Putamen (tissue), 1 donor: ENCODE results near the gene OSM.

Experiments used
- DNase-seq: peaks from one replicate; pipeline ENCODE4 v3.0.0-alpha.2; 2016; ENCODE audit warnings: low spot score

OSM gene

DNA sequence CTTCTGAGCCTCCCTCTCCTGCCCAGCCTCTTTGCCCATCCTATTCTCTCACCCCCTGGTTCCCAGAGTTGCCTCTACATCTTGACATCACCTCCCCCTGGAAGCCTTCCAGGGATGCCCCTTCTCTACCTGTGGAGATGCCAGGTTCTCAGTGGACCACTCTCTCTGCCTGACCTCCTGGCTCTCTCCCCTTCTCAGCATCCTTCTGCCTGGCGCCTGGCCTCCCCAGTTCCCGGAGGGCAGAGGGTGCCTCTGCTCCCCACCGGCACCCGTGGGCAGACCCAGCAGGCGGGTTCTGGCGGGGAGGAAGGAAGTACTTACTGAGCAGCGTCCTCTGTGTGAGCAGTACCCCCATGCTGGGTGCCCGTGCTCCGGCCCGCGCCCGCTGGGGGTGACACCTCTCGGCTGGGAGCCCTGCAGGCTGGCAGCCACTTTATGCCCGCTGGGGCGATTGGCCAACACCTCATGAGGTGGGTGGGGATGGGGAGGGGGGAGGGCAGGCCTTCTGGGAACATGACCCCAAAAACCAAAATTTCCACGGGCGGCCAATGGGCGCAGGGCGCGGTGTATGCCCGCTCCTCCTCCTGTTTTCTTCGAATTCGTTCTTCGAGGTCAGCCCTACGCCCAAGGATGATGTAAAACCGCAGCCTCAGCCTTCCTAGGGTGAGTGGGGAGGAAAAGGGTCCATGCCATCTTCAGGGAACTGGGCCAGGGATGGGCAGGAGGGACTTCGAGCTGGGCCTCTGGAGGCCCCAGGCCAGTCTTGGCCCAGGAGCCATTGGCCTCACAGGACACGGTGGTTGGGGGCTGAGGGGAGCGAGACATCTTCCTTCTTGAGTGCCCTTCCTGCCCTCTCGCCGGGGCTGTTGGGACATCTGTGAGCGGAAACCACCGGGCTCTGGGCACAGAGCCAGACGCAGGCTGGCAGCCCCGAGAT lies at the start of gene OSM:
TSS of gene OSM (minus strand) at position 407 of the 937 bp plus-strand sequence. CDS start at position 355, 52 bp downstream.
- no peak for DNase-seq

DNA sequence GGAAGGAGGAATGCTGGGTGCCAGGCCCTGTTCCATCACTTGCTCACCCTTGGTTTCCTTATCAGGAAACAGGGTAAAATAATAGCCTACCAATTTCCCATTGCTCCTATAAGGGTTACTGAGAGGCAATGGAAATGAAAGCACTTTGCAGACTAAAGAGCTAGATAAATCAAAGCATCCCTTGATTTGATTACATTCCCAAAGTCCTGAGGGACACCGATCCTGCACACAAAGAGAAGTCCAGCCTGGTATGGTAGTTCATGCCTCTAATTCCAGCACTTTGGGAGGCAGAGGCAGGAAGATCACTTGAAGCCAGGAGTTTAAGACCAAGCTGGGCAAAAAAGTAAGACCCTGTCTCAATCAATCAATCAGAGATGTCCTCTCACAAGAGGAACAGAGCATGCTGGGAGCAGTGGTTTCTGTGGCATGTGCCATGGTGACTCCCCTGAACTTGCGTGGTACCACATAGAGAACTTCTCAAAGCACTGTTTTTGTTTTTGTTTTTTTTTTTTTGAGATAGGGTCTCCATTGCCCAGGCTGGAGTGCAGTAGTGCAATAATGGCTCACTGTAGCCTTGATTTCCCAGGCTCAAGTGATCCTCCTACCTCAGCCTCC lies 49.4 kb upstream of the OSM start:
- DNase-seq = no peak

DNA sequence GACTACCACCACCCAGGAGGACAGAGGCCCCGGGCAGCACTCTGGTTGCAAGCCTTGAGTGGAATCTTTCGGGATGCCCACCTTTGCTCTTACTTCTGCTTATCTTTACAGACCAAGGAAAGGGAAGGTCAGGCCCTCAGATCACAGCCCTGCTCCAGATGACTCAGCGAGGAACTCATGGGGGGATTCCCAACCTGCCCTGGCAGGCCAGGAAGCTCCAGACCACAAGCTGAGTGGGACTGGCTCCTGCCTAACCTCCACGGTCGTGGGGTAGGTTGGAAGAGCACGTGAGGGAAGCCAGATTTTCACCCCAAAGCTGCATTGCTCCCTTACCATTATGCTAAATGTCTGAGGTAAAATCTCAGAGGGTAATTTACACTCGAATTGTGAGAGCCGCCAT lies 48.3 kb upstream of the OSM start:
- DNase-seq = no peak

DNA sequence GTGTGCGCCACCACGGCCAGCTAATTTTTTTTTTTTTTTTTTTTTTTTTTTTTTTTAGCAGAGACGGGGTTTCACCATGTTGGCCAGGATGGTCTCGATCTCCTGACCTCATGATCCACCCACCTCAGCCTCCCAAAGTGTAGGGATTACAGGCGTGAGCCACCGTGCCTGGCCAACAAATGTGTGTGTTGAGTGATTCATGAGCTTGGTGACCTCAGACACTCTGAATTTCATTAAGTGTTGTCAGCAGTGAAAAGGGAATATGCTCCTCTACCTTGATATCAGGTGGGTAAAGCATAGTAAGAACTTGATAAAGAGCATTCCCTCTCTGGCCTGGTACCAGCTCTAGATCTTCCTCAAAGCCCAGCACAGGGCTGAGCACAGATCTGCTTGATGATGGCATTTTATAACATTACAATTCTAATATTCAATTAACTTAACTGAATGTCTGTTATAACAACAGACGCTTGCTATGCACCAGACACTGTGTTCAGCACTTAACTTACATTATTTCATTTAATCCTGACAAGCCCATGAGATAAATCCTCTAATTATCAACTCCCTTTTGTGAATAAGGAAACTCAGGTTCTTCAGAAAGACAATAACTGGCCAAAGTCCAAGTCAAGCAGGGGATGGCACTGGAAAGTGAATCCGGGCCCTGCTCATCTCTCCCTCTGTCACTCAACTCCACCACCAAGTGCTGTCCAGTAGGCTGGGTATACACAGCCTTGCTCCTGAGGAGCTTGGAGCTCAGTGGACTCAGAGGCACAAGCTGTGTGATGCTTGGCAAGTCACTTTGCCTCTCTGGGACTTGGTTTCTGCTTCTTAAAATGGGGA lies 47.1 kb upstream of the OSM start:
- DNase-seq = no peak

DNA sequence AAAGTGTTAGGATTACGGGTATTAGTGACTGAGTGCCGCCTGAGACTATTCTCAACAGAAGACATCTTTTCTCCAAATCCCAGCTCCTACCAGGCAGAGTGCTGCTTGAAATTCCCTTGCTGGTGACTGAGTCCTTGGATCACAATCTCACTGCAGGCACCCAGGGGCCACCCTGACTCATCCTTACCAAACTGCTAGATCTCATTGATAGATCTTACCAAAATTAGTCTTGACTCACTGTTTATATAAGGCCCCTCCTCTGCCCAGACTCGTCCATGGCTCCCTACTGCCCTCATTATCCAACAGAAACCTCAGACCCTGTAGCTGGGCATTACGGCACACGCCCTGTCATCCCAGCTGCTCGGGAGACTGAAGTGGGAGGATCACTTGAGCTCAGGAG lies 45.4 kb upstream of the OSM start:
- DNase-seq = no peak

DNA sequence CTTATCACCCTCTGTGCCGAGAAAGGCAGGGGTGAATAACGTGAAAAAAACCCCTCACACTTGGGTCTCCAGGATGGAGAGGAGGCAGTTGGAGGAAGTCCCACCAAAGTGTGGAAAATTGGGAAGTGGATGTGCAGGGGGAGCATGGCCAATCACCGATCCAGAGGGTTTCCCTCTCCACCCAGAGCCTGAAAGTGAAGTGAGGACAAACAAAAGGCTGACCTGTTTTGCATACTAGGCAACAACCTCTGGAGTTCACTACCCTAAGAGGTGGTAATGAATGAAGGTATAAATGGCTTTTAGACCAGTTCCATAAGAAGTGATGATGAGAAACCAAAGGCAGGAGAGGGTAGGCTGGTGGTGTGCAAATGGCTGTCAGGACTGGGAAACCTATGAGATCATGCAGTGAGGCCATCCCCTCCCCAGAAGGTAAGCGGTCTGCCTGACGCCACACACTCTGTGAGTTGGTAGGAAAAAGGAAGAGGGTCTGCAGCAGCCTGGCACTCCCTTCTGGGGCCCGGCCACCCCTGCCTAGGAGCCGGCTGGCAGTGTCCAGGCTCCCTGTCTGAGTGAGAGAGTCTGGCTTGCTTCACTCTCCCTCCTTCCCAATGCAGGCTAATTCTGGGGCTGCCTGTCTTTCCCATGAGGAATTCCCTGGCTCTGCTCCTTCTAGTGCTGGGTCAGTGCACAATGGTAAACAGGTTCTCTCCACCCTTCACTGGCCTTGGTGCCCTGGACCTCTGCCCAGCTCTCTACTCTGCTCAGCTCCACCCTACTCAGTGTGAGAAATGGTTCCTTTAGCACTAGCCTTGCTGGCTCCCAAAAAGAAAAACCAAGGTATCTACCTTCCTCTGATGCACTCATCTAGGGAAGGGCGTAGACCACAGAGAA lies 44.5 kb upstream of the OSM start:
- DNase-seq = no peak

DNA sequence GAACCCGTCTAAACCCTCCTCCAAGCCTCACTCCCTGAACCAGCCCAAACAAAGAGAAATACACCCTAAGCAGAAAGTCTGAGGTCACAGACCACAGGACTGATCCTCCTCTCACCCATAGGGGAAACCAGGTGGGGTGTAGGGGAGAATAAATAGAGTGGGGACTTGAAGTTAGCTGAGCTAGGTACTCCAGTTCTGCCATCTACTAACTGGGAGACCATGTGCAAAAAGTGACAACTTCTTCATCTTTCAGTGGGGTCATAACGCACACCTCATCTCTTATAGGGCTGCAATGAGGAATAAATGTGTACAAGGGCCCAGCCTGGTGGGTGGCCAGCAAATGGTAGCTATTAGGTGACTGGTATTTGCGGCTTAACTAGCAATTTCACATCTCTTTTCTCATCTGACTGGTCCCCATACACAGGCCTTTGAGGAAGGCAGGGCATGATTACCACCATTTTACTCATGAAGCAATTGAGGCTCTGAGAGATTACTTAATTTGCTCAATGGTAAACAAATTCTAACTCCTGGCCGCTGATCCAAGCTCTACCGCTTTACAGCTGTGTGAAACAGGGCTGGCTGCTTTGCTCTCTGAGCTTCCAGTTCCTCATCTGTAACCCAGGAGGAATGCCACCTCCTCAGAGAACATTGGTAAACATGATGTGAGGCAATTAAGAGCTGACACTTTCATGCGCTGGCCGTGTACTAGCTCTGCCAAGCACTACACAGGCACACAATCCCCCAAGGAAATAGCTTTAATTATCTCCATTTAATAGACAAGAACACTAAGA lies 43.5 kb upstream of the OSM start:
- no peak for DNase-seq

DNA sequence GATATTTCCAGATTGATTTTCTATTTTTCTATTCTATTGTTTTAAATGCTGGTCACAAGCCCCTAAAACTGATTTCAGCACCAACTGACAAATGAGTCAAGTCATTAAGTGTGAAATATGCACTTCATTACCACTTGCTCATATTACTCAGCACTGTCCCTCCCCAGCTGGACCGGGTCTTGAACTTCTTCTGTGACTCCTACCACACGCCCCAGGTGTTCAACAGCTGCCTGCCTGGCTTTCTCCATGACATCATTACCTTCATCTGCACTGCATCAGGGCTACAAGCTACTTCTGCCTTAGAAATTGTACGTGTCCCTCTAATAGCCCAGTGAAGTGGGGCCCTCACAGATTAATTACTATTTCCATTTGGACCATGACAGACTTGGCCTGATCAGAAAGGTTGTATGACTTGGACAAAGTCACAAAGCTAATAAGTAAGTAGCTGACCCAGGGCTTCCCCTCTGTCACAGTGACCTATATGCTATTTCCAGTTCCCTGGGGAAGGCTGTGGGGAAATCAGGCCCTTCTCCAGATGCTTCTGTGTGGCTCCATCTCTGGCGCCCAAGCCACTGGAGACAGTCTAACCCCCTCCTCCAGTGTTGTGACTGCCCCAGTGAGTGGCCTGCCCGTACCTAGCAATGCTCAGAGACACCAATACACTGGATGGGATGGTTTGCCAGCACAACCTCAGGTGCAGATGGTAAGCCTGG lies 42.0 kb upstream of the OSM start:
- no peak for DNase-seq

DNA sequence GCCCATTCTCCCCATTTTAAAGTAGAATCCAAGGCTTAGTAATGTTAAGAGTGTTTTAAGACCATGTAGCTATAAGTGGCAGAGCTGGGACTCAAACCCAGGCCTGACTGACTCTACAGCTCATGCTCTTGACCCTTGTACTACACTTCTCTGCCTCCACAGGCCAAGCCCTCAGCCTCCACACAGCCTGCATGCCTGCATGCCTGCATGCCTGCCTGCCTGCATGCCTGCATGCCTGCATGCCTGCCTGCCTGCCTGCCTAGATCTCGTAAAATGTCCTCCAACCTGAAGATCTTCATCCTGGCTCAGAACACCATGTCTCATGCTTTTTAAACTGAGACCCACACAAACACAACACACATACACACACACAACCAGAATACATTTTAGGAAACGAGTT lies 41.4 kb upstream of the OSM start:
- no peak for DNase-seq

DNA sequence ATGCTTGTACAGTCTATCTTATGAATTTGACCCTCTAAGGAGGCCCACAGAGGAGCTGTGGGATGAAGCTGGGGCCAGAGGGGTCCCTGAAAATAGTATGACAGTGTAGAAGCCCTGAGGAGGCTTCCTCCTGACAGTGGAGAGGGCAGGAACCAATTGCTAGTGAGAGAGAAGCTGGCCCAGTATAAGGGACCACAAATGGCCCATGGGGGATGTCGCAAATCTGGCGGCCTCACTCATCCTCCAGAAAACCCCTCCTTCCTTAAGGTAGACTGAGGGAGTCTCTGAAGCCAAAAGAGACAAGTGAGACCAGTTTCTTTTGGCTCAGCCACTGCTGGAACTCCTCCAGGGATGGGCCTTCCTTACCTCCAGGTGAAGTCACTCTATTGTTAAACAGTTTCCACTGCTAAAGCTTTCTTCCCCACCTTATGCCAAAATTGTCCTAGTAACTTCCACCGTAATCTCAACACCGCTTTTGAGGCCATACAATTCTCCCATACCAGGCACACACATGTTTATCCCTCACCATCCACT lies 40.5 kb upstream of the OSM start:
- DNase-seq = no peak

DNA sequence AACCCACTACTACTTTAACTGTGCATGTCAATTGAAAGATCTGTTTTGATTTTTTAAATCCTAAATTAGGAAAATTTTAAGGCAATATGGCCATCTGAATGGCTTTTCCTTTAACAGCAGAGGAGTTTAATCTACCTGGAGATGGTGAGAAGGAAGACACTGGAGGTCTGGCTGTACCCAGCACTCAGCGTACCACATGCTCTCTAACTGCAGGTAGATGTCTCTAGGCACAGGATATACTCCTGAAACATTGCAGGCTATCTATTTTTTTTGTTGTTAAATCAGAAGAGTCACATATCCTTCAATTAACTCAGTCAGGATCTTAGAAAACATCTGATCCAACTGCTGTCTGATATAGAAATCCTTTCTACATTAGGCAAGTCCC lies 40.0 kb upstream of the OSM start:
- DNase-seq = no peak

DNA sequence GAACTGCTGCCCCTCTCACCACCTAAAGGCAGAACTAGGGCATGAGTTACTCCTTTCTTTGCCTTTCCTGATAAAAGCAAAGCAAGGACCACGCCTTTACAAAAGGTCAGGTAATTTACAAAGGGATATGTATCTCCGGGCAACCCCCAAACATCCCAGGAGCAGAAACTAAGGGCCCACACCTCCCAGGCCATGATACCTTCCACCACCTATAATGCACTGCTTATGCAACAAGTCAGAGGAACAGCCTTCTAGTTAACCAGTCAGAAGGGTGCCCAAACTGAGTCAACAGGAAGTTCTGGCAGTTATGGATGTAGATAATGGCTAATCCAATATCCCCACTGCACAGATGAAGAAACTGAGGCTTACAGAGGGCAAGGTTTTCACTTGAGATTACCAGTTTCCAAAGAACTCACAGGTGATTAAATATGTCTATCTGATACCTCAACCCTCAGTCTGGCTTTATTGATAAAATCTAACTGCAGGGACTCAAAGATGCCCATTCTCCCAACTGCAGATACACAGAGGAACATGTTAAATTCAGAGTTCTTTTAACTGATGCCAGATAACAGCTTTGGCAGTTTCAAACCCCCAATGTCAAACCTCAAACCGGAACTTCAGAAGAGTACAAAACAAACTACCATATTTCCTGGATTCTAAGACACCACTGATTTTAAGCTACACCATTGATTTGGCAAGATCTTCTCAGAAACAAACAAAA lies 39.4 kb upstream of the OSM start:
- DNase-seq = no peak

DNA sequence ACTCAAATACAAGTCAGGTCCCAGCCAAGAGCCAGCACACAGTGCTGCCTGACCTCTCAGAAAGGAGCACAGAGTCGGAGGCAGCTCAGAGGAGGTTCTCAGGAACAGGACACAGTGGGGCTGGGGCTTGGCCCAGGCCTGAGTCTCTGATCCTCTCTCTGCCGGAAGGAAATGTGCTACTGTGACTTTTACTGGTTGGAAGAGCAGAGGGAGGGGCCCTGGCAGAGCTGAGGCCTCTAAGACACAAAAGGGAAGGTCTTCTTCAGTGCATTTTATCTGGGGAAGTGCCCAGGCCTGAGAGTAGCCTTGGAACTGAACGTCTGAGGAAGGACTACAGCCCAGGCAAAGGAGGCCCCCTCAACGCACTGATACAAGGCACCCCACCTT lies 38.9 kb upstream of the OSM start:
- no peak for DNase-seq

DNA sequence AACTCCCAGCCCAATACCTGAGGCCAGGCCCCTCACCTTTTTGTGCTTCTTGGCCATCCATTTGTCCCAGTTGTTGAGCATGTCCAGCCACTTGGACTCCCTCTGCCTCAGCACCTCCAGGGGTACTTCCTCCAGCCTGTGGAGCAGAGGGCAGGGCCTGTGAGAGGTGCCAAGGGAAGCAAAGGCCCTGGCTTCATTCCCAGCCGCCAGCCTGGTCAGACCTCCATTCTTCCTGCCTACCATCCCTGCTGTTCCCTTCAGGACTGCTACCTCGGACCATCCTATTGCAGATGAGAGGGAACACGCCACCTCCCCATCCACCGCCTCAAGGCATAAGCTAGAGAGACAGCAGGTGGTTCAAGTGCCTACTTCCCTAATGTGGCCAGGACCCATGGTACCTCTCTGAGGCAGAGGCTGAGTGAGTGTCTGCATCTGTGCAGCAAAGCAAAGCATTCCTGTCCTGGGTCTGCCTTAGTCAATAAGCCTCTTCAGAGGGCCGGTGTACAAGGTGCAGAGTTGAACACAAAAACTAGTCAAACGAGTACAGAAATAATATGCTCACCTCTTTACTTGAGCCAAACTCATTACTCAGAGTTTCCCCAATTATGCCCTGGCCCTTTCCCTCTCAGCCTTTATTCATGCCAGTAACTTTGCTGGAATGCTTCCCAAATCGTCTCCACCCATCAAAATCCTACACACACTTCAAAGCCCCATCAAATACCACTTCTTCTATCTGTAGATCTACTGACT lies 38.0 kb upstream of the OSM start:
- DNase-seq = no peak

DNA sequence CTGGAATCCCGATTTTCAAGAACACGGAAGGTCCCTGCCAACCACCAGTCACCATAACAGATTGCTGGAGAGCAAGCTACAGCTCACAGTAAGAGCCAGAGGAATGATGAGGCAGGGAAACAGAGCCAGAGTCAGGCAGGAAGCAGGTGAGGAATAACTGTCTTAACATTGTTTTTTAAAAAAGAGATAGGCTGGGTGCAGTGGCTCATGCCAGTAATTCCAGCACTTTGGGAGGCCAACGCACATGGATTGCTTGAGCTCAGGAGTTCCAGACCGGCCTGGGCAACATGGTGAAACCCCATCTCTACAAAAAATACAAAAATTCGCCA lies 36.1 kb upstream of the OSM start:
- DNase-seq = no peak

DNA sequence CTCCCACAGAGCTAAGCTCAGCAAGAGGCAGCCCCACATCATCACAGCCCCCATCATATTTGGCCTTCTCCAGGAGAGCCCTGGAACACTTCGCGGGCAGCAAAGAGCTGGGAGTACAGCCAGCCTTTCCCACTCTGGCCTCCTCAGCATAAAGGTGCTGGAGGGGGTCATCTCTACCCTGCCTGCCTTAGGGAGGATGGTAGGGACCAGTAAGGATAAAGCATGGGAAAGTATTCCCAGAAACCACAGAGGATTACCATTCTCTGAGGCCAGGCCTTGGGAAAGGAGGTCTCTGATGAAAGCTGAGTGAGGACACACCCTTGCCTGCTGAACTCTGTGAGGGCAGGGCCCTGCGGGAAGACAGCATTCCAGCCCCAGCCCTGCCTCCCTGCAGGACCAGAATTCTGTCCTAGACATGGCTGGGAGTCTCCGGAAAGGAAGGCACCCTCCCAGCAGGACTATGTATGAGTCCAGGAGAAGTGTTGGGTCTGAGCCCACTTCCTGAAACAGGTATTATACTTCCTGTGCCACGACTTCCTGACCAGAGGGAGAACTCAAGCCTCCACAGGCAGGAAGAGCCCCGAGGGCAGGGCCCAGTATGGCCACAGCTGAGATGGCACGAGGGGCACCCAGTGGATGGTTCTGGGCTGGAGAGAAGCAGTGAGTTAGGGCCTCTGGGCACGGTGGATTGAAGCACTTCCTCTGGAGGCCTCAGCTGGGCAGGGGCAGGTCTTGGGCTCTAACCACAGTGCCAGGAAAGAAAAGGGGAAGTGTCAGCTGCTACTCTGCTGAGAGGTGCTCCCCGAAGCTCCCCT lies 35.6 kb upstream of the OSM start:
- no peak for DNase-seq

DNA sequence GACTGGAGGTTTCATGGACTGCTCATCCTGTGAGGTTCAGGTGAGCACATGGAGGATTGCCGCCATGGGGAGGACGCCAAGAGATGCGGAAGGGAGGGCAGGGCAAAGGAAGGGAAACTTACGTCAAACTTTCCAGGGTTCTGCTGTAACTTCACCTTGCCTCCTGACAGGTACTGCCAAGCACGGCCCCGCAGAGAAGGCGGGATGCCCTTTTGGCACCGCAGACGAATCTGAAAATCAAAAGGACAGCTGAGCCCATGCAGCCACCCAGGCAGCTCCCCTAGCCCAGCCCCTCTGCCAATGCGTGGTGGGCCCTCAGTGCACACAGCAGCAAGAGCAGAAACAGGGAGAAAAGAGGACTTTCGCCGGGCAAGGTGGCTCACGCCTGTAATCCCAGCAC lies 32.7 kb upstream of the OSM start:
- no peak for DNase-seq
